Spleen (tissue), 7 donors: ENCODE data around the gene NUP155.

ENCODE experiments used
- POLR2A ChIP-seq, 3 donors: fragments of 450-650 bp; IDR thresholded peaks; one replicate each; pipeline ENCODE4 v1.5.1; 2017; ENCODE audit warnings: antibody characterized with exemption in 3 of 3, mild to moderate bottlenecking in 1 of 3
- TF ChIP-seq, protein P1 (sequence below), 11 experiments: fragments of 200-600 bp in 7 of 11; fragments of 450-650 bp in 4 of 11; sonication (generic) in 4 of 11; IDR thresholded peaks in 8 of 11; conservative IDR thresholded peaks in 3 of 11; 1 replicate in 7 of 11; 2 replicates in 4 of 11; pipeline versions ENCODE4 v1.4.0 to v1.8.0; 2016 to 2021; ENCODE audit warnings: antibody characterized with exemption in 11 of 11, inconsistent platforms in 4 of 11, mild to moderate bottlenecking in 1 of 11
- donor health status: DM: no; HTN: no; CAD: no; lungs with moderate emphysema.
- donor health status: DM: no; HTN: no; CAD: no.
- donor health status: DM: no; HTN: no; CAD: no.

DNA sequence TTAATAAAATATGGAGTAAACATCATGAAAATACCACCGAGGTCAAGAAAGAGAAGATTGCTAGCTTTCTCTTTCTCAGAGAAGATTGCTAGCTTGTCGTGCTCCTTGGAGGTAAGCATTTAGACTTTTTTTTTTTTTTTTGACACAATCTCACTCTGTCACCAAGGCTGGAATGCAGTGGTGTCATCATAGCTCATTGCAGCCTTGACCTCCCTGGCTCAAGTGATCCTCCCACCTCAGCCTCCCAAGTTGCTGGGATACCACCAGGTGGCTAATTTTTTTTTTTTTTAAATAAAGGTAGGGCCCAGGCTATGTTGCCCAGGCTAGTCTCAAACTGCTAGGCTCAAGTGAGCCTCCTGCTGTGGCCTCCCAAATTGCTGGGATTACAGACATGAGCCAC, 95.4 kb downstream of the NUP155 start:
- TF ChIP-seq, protein P1, sequence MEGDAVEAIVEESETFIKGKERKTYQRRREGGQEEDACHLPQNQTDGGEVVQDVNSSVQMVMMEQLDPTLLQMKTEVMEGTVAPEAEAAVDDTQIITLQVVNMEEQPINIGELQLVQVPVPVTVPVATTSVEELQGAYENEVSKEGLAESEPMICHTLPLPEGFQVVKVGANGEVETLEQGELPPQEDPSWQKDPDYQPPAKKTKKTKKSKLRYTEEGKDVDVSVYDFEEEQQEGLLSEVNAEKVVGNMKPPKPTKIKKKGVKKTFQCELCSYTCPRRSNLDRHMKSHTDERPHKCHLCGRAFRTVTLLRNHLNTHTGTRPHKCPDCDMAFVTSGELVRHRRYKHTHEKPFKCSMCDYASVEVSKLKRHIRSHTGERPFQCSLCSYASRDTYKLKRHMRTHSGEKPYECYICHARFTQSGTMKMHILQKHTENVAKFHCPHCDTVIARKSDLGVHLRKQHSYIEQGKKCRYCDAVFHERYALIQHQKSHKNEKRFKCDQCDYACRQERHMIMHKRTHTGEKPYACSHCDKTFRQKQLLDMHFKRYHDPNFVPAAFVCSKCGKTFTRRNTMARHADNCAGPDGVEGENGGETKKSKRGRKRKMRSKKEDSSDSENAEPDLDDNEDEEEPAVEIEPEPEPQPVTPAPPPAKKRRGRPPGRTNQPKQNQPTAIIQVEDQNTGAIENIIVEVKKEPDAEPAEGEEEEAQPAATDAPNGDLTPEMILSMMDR (IDR thresholded peaks at IDR 0.05 in 8 of 11, conservative IDR thresholded peaks at IDR 0.05 in 3 of 11) = no peak
- TF ChIP-seq POLR2A (IDR thresholded peaks at IDR 0.05) = no peak
